ENCODE data around the gene CRYL1.

CRYL1 gene

DNA sequence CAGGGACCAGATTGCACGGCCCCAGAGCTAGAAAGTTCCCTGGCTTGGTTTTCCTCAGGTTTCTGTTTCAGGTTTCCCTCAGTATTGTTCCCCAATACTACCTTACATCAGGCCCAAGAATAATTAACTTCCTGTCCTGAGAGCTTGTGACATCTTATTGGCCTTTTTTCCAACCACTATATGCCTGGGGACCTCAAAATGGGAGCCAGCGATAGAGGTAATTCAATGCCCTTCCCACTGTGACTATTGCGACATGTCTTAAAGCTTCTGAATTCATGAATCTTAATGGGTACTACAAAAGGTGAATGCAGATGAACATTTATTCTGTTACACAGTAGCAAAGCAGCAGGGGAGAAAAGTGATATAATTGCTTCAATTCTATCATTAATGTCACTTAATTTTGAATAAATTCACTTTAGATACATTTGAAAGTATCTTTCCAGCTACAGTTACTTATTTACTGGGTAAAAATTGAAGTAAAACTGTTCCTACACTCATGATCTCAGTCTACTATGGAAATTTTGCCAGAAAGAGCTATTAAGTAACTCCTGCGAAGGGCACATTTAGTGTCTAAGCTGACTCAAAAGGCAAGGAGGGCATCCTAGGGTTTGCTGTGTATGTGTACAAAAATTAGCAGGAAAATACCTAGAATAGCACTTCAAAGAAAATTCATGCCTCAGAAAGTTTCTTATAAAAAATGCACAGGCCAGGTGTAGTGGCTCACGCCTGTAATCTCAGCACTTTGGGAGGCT, 4.1 kb downstream of the CRYL1 start:
- no peaks in the 10 kb centered on the region for H3K36me3 ChIP-seq (ENCODE audit: control insufficient read depth, insufficient read depth, low read length)
- H3K4me1 ChIP-seq (ENCODE audit: control insufficient read depth, insufficient read depth, low read length) = peaks cover 13% of the 10 kb centered on the region
- no peak overlapping the region for H3K4me3 ChIP-seq (ENCODE audit: low read depth, low read length)
- no peaks in the 10 kb centered on the region for H3K9me3 ChIP-seq (ENCODE audit: control insufficient read depth, insufficient read depth, low read length)
- peaks cover 9% of the 10 kb centered on the region for H3K27me3 ChIP-seq (ENCODE audit: control insufficient read depth, insufficient read depth, low read length)
- H3K9ac ChIP-seq (ENCODE audit: low read depth, low read length) = no peak overlapping the region

DNA sequence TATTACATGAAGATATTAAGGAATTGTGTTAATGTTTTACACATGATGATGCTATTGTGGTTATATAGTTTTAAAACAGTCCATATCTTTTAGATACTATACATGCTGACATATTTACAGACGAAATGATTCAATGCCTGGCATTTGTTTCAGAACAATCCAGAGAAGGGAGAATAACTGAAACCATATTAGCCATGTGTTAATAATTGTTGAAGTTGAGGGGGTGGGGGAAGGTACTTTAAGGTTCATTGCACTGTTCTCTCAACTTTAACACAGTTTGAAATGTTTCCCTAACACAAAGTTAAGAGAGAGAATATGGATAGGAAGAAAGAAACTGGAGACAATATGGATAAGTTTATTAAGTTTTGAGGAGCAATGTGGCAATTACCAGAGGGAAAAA, 5.8 kb downstream of the CRYL1 start:
- Histone ChIP-seq H3K9me3 (ENCODE audit: control insufficient read depth, insufficient read depth, low read length) (no peaks in the 10 kb centered on the region), H3K36me3 (ENCODE audit: control insufficient read depth, insufficient read depth, low read length) (no peaks in the 10 kb centered on the region), H3K27me3 (ENCODE audit: control insufficient read depth, insufficient read depth, low read length) (no peaks in the 10 kb centered on the region), H3K4me3 (ENCODE audit: low read depth, low read length) (no peak overlapping the region), H3K4me1 (ENCODE audit: control insufficient read depth, insufficient read depth, low read length) (peaks cover 11% of the 10 kb centered on the region), H3K9ac (ENCODE audit: low read depth, low read length) (no peak overlapping the region)

DNA sequence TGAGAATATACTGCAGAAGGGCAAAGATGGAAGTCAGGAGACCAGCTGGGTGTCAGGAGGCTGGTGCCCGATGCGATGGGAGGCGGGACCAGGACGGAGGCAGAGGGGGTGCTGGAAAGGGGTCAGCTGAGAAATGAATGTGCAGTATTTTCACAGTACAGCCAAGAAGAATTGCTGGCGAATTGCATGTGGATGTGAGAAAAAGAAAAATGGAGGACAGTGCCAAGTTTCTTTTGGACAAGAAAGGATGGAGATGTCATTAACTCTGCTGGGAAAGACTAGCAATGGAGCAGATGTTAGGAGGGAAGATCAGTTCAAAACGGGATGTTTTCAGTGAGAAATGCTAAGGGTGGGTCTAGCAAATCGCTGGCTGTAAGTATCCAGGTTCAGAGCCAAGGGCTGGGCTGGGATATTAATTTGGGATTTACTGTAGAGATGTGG, 7.0 kb downstream of the CRYL1 start:
- no peaks in the 10 kb centered on the region for H3K9me3 ChIP-seq (ENCODE audit: control insufficient read depth, insufficient read depth, low read length)
- no peaks in the 10 kb centered on the region for H3K36me3 ChIP-seq (ENCODE audit: control insufficient read depth, insufficient read depth, low read length)
- H3K27me3 ChIP-seq (ENCODE audit: control insufficient read depth, insufficient read depth, low read length) = no peaks in the 10 kb centered on the region
- no peak overlapping the region for H3K4me3 ChIP-seq (ENCODE audit: low read depth, low read length)
- no peak overlapping the region for H3K9ac ChIP-seq (ENCODE audit: low read depth, low read length)
- peaks cover 10% of the 10 kb centered on the region for H3K4me1 ChIP-seq (ENCODE audit: control insufficient read depth, insufficient read depth, low read length)

DNA sequence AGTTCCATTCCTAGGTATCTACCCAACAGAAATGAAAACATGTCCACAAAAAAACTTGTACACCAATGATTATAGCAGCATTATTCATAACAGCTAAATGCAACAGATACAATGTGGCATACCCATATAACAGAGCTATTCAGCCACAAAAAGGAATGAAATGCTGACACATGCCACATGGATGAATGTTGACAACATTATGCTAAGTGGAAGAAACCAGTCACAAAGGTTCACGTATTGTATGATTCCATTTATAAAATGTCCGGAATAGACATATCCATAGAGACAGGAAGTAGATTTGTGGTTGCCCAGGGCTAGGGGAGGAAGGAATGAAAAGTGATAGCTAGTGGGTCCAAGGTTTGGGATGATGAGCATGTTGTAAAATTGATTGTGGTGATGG, 10.8 kb downstream of the CRYL1 start:
- no peaks in the 10 kb centered on the region for H3K27me3 ChIP-seq (ENCODE audit: control insufficient read depth, insufficient read depth, low read length)
- peaks cover 7% of the 10 kb centered on the region for H3K4me1 ChIP-seq (ENCODE audit: control insufficient read depth, insufficient read depth, low read length)
- H3K36me3 ChIP-seq (ENCODE audit: control insufficient read depth, insufficient read depth, low read length) = no peaks in the 10 kb centered on the region
- H3K9ac ChIP-seq (ENCODE audit: low read depth, low read length) = no peak overlapping the region
- no peaks in the 10 kb centered on the region for H3K9me3 ChIP-seq (ENCODE audit: control insufficient read depth, insufficient read depth, low read length)
- no peak overlapping the region for H3K4me3 ChIP-seq (ENCODE audit: low read depth, low read length)

DNA sequence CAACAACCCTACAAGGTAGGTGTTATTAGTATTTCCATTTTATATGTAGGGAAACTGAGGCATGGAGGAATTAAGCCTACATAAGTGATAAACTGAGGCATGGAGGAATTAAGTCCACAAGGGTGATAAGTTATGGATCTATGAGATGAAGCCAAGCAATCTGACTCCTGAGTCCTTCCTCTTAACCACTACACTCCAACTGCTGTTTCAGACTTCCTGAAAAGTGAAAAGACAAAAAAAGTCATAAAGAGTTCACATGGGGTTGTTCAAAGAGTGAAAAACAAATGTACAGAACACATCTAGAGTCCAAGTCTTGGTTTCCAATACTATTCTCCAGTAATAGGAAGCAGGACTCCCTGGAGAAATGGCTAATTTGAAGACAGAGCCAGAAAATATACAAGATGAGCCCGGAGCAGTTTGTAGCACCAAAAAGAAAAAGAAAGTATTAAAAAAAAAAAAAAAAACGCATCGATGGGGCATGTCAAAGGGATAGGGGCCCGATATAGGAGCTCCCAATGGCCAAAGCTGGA, 12.1 kb downstream of the CRYL1 start:
- Histone ChIP-seq H3K36me3 (ENCODE audit: control insufficient read depth, insufficient read depth, low read length) (no peaks in the 10 kb centered on the region), H3K9ac (ENCODE audit: low read depth, low read length) (no peak overlapping the region), H3K4me1 (ENCODE audit: control insufficient read depth, insufficient read depth, low read length) (peaks cover 7% of the 10 kb centered on the region), H3K9me3 (ENCODE audit: control insufficient read depth, insufficient read depth, low read length) (no peaks in the 10 kb centered on the region), H3K4me3 (ENCODE audit: low read depth, low read length) (no peak overlapping the region), H3K27me3 (ENCODE audit: control insufficient read depth, insufficient read depth, low read length) (no peaks in the 10 kb centered on the region)

DNA sequence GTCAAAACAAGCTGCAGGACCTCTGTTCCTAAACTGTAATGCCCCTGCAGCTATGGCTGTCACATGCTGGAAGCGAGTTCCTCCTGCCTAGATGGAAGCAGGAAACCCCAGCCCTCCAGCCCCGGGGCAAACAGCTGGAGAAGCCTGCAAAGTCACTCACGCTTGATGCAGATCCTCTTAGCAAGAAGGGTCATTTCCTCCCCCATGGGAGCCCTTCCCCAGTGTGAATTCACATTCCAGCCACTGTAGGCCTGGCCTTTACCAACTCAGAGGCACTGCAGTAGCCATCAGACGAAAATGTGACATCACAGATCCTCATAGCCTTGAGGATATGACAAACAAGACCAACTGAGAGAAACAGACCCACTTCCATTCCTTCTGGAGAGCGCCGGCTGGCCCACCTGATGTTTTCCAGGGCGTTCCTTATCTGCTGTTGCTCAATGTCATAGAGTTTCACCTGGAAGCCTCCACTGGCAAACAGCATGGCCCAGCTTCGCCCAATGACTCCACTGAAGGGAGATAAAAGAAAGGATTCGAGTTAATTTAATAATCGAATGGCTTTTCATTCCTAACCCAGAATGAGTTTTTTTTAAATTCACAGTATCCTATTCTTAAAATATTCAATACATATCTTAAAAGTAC, 13.5 kb downstream of the CRYL1 start:
- no peaks in the 10 kb centered on the region for H3K36me3 ChIP-seq (ENCODE audit: control insufficient read depth, insufficient read depth, low read length)
- H3K4me3 ChIP-seq (ENCODE audit: low read depth, low read length) = no peak overlapping the region
- H3K27me3 ChIP-seq (ENCODE audit: control insufficient read depth, insufficient read depth, low read length) = no peaks in the 10 kb centered on the region
- H3K9ac ChIP-seq (ENCODE audit: low read depth, low read length) = no peak overlapping the region
- no peaks in the 10 kb centered on the region for H3K9me3 ChIP-seq (ENCODE audit: control insufficient read depth, insufficient read depth, low read length)
- peaks cover 7% of the 10 kb centered on the region for H3K4me1 ChIP-seq (ENCODE audit: control insufficient read depth, insufficient read depth, low read length)

DNA sequence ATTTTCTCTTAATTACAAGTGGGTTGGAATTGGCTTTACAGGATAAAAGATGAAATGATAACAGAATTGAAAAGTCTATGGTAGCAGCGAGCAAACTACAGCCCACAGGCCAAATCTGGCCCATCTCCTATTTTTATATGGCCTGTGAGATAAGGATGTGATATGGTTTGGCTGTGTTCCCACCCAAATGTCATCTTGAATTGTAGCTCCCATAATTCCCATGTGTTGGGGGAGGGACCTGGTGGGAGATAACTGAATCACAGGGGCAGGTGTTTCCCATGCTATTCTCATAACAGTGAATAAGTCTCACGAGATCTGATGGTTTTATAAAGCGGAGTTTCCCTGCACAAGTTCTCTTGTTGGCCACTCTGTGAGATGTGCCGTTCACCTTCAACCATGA, 19.0 kb downstream of the CRYL1 start:
- Histone ChIP-seq H3K4me3 (ENCODE audit: low read depth, low read length) (no peak overlapping the region), H3K36me3 (ENCODE audit: control insufficient read depth, insufficient read depth, low read length) (no peaks in the 10 kb centered on the region), H3K9ac (ENCODE audit: low read depth, low read length) (no peak overlapping the region), H3K4me1 (ENCODE audit: control insufficient read depth, insufficient read depth, low read length) (peaks cover 3% of the 10 kb centered on the region), H3K9me3 (ENCODE audit: control insufficient read depth, insufficient read depth, low read length) (no peaks in the 10 kb centered on the region), H3K27me3 (ENCODE audit: control insufficient read depth, insufficient read depth, low read length) (no peaks in the 10 kb centered on the region)

DNA sequence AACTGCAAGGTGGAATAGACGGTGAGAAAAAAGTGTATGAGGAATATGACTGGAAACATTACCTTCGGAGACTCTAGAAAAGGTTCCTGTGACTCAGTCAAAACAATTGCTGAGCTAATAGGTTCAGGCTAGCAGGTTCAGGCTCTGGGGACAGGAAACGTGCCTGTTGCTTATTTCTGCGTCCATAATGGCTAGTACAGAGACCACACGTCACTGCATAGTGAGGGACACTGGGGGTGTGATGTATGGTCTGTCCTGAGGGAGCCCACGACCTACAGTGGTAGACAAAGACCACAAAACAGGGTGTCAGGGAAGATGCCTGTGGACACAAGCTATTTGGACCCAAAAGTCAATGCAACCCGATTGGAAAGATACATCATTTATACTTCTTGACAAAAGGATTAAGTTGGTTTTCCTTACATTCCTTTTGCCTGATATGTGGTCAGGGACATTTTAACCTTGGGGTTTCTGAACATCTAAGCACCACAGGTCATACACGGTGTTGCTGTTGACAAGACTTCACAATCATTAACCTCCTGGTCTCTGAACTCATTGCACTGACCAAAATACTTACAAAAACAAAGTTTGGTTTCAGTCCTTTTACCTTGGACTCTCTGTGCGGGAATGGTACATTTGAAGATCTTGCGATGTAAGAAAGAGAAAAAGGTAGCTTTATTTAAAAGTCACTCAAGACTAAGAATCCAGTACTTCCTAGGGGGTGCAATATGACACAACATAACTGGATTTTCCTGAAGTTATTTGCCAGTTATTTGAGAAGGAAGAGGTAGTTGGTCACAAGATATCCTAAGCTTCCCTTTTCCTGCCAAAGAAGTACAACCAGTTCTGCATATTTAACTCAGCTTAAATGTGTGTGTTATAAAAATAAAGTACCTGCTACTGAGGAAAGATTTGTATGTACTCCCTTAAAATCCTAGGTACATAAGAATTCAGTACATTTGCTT, 20.0 kb downstream of the CRYL1 start:
- Histone ChIP-seq H3K9me3 (ENCODE audit: control insufficient read depth, insufficient read depth, low read length) (peaks cover 4% of the 10 kb centered on the region), H3K4me3 (ENCODE audit: low read depth, low read length) (no peak overlapping the region), H3K27me3 (ENCODE audit: control insufficient read depth, insufficient read depth, low read length) (no peaks in the 10 kb centered on the region), H3K4me1 (ENCODE audit: control insufficient read depth, insufficient read depth, low read length) (no peaks in the 10 kb centered on the region), H3K36me3 (ENCODE audit: control insufficient read depth, insufficient read depth, low read length) (no peaks in the 10 kb centered on the region), H3K9ac (ENCODE audit: low read depth, low read length) (no peak overlapping the region)

DNA sequence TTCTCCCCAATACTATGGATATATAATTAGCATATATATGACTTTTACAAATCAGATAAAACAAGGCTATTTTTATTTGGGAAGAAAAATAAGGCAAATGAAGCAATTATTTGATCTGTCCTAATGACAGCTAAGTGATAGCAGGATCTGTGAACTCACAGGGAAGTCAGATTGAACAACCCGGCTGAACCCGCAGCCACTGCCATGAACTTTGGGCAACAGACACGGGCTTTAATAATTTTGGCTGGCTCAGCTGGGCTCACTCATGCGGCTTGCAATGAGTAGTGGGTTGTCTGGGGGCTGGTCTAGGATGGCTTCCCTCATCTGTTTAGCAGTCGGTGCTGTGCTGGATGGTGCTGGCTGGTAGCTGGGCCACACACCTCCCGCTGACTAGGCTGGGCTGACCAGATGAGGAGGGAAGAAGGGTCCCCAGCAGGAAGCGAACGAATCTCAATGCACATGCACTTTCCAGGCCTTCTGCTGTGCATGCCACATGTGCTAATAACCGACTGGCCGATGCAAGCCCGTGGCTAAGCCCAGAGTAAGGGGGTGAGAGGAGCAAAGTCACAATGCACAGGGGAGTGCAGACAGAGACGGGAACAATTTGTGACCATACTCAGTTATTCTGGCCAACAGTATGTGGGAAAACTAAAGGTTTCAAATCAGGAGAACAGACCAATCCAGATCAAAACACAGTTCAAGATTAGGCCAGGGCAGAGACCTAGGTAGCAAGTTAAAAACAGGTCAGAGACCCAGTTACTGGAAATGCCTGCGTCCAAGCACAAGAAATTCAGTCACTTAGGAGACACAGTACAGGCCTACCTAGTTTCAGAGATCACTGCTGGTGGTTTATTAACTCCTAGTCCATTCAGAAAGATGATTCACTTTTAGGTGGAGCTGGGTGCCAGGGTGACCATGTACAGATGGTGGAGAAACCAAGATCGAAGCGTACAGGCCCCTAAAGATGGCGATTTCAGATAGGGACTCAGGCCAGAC, 22.3 kb downstream of the CRYL1 start:
- no peaks in the 10 kb centered on the region for H3K4me1 ChIP-seq (ENCODE audit: control insufficient read depth, insufficient read depth, low read length)

DNA sequence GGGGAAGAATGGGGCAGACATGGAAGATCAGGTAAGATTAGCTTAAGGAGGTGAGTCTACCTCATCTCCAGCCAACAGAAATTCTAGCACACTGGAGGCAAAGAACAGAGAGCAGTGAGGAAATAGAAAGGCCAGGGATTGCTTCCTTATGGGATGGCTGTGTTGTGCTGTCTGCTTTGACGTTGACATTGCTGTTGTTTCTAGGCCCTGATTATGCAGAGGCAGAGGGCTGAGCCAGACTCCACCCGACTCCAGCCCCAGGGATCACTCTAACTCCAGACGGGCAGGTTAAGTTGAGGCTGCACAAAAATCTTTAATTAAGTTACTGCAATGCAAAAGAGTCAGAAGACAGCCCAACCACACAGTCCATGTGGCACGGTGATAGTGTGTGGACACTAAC, 24.1 kb downstream of the CRYL1 start:
- peaks cover 4% of the 10 kb centered on the region for H3K9me3 ChIP-seq (ENCODE audit: control insufficient read depth, insufficient read depth, low read length)
- H3K4me3 ChIP-seq (ENCODE audit: low read depth, low read length) = no peak overlapping the region
- no peak overlapping the region for H3K9ac ChIP-seq (ENCODE audit: low read depth, low read length)
- no peaks in the 10 kb centered on the region for H3K36me3 ChIP-seq (ENCODE audit: control insufficient read depth, insufficient read depth, low read length)
- H3K4me1 ChIP-seq (ENCODE audit: control insufficient read depth, insufficient read depth, low read length) = no peaks in the 10 kb centered on the region
- no peaks in the 10 kb centered on the region for H3K27me3 ChIP-seq (ENCODE audit: control insufficient read depth, insufficient read depth, low read length)

More for the DNA sequence above, 22.3 kb downstream of the CRYL1 start:
- no peak overlapping the region for H3K4me3 ChIP-seq (ENCODE audit: low read depth, low read length)
- H3K9me3 ChIP-seq (ENCODE audit: control insufficient read depth, insufficient read depth, low read length) = peaks cover 4% of the 10 kb centered on the region
- no peaks in the 10 kb centered on the region for H3K27me3 ChIP-seq (ENCODE audit: control insufficient read depth, insufficient read depth, low read length)
- H3K36me3 ChIP-seq (ENCODE audit: control insufficient read depth, insufficient read depth, low read length) = no peaks in the 10 kb centered on the region
- H3K9ac ChIP-seq (ENCODE audit: low read depth, low read length) = no peak overlapping the region

All from iPS-15b (cell line).